ENCODE data around the gene CAMK1G. TPM values are rescaled to one million over a fixed set of nuclear protein-coding genes. Genes with fewer than 3 reads are reported as not detected.

The CAMK1G gene
- polyA plus RNA-seq, 3 donors = 5.6 to 6.3 (median 6.2) TPM

- DNase-seq (ENCODE audit: low read depth in 3 of 3, low spot score in 2 of 3) = no peak
Observed at GRCh38 chr1:209630383-209631225, 47.1 kb downstream of the CAMK1G start.

GRCh38 chr1:209633335-209633997 lies 50.0 kb downstream of the CAMK1G start:
- DNase-seq (ENCODE audit: low read depth in 3 of 3, low spot score in 2 of 3) = no peak

- no peak for DNase-seq (ENCODE audit: low read depth in 3 of 3, low spot score in 2 of 3)
Observed at GRCh38 chr1:209634005-209634737, 50.7 kb downstream of the CAMK1G start.

- DNase-seq (ENCODE audit: low read depth in 3 of 3, low spot score in 2 of 3) = no peak
Observed at GRCh38 chr1:209635850-209636249, 52.3 kb downstream of the CAMK1G start.

GRCh38 chr1:209641832-209642172 lies 58.3 kb downstream of the CAMK1G start:
- peak in 2 of 3 donors; percentile 69 to 71 for DNase-seq (ENCODE audit: low read depth in 3 of 3, low spot score in 2 of 3)

- no peak for DNase-seq (ENCODE audit: low read depth in 3 of 3, low spot score in 2 of 3)
Observed at GRCh38 chr1:209642816-209643215, 59.3 kb downstream of the CAMK1G start.

GRCh38 chr1:209643285-209644020 lies 59.9 kb downstream of the CAMK1G start:
- no peak for DNase-seq (ENCODE audit: low read depth in 3 of 3, low spot score in 2 of 3)

- no peak for DNase-seq (ENCODE audit: low read depth in 3 of 3, low spot score in 2 of 3)
Observed at GRCh38 chr1:209645574-209646452, 62.3 kb downstream of the CAMK1G start.

GRCh38 chr1:209646558-209646957 lies 63.0 kb downstream of the CAMK1G start:
- no peak for DNase-seq (ENCODE audit: low read depth in 3 of 3, low spot score in 2 of 3)

DNA sequence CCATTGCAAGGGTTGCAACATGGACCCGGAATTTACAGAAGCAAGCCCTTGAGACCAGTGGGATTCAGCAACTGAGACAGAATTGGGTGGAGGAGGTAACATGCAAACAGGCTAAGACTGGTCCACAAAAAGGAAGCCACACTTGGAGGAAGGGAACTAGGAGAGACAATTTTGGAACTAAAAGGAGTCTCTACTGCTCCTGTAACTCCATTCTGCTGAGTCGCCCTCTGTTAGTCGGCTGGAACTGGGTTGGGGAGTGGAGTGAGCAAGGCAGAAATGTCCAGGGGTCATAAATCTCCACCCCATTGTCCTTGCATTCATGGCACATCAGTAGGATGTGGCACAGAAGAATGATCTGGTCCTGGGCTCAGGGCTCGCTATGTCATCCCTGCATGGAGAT lies 63.6 kb downstream of the CAMK1G start:
- no peak for DNase-seq (ENCODE audit: low read depth in 3 of 3, low spot score in 2 of 3)

DNA sequence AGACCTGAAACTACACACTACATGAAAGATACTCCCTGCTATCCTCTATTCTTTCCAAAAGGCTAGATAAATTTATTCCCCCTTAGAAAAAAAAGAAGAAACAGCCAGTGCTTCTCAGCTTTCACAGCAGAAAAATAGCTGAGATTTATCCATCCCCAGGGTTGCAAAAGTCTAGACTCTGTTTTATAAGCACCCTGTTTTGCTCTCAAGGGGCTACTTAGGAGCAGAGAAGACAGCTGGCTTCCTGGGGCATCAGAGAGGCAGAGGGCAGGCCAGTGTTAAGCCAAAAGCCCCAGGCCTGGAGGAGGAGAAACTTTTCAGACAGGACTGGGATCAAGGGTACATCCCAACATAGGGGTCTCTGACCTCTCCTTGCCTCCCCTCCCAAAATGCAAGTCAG lies 64.8 kb downstream of the CAMK1G start:
- DNase-seq (ENCODE audit: low read depth in 3 of 3, low spot score in 2 of 3) = no peak

DNA sequence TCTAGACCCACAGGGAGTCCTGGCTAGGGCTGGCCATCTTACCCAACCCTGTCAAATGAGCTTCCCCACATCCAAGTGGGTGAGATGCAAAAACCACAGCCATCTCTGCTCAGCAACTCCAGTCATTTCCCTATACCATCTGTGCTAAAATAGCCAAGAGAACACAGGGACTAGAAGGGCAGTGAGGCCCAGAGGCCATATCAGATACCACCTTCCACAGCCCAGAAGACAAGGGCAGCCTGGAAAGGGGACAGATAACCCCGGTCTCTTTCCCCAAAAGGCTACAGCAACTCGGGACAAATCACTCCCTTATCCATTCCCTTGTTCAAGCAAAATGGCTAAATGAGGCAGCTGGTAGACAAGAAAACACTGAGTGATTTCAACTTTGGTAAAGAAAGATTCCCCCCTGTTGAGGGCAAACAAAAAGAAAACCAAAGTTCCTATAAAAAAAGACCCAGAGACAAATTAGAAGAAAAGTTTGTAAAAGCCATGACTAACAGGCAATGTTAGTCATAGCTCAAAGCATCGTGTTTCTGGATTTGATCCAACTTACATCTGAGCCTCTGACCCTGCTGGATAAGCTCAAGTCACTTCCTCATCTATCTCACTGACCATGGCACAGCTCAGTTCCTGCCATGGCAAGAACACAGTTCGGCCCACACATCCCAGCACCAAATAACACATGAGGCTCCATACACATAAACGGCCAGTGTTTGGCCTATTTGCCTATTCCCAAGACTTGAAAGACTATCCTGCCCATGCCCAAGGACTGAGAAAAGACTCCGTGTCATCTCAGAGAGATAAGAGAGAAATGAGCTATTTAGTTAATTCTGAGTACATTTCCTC lies 65.6 kb downstream of the CAMK1G start:
- DNase-seq (ENCODE audit: low read depth in 3 of 3, low spot score in 2 of 3) = no peak

DNA sequence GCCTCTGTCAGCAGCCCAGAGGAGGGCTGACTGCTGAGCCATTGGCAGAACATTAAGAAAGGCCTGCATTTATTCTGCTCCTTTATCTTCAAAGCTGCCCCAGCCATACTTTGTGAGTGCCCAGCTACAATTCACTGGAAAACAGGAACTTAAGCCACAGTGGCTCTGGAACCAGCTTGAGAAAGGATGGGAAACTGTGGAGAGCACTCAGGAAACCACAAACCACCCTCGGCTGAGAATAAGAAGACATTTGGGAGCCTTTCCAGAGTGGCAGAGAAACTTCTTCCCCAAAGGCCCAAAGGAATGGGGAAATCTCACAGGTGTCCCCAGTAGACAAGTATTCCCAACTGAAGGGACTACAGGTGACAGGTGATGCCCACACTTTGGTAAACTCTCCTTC lies 66.9 kb downstream of the CAMK1G start:
- no peak for DNase-seq (ENCODE audit: low read depth in 3 of 3, low spot score in 2 of 3)

DNA sequence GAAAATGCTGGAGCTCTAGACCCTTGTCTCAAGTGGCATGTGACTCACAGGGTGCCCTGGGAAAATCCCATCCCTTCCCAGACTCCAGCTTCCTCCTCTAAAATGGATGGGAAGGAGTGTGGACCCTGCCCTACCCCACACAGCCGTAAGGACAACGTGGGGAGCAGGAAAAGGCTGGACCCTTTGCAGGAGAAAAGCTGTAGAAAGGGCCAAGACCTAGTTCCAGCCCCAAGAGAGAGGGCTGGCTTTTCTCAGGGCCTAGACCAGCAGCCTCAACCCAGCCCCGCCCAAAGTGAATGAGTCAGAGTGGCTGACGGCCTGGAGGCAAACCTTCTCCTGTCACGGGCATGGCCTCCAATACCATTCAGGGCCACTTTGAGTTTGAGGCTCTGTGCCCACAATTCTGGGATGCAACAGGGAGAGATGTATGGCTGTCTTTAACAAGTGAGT lies 67.6 kb downstream of the CAMK1G start:
- DNase-seq (ENCODE audit: low read depth in 3 of 3, low spot score in 2 of 3) = no peak

- DNase-seq (ENCODE audit: low read depth in 3 of 3, low spot score in 2 of 3) = no peak
Observed at GRCh38 chr1:209652121-209652735, 68.7 kb downstream of the CAMK1G start, which contains the start of gene LAMB3. Gene LAMB3, minus strand, starts transcription at chr1:209652425. Its CDS starts 1,481 bp downstream, at chr1:209650944.

- DNase-seq (ENCODE audit: low read depth in 3 of 3, low spot score in 2 of 3) = peak in 1 of 3 donors; percentile 49
Observed at GRCh38 chr1:209652873-209653401, 69.4 kb downstream of the CAMK1G start.

GRCh38 chr1:209653915-209654351 lies 70.4 kb downstream of the CAMK1G start:
- DNase-seq (ENCODE audit: low read depth in 3 of 3, low spot score in 2 of 3) = no peak

Measured in right renal cortex interstitium (tissue), 3 donors.